Subcutaneous abdominal adipose tissue (tissue), 5 donors: ENCODE measurements around the gene MAP3K8.

ENCODE experiments used
- H3K27ac ChIP-seq: one replicate; pipeline ENCODE4 v1.7.0; 2013; ENCODE audit warnings: low read depth, mild to moderate bottlenecking, inconsistent platforms, low read length, moderate library complexity
- H3K27me3 ChIP-seq, 5 donors: one replicate each; pipeline ENCODE4 v1.7.0; 2013; ENCODE audit warnings: low read length in 5 of 5, inconsistent platforms in 1 of 5; ENCODE audit not compliant: control insufficient read depth in 5 of 5, insufficient read depth in 4 of 5
- H3K36me3 ChIP-seq, 5 donors: one replicate each; pipeline ENCODE4 v1.7.0; 2013; ENCODE audit warnings: low read length in 5 of 5; ENCODE audit not compliant: control insufficient read depth in 5 of 5, insufficient read depth in 5 of 5
- H3K4me1 ChIP-seq, 5 donors: one replicate each; pipeline ENCODE4 v1.7.0; 2013; ENCODE audit warnings: low read length in 5 of 5, mild to moderate bottlenecking in 3 of 5, moderate library complexity in 1 of 5; ENCODE audit not compliant: control insufficient read depth in 5 of 5, insufficient read depth in 5 of 5
- H3K4me3 ChIP-seq, 5 donors: one replicate each; pipeline ENCODE4 v1.7.0; 2013; ENCODE audit warnings: low read length in 5 of 5, low read depth in 1 of 5
- H3K9ac ChIP-seq, 5 donors: one replicate each; pipeline ENCODE4 v1.7.0; 2013; ENCODE audit warnings: low read length in 5 of 5, mild to moderate bottlenecking in 4 of 5, moderate library complexity in 3 of 5
- H3K9me3 ChIP-seq, 5 donors: one replicate each; pipeline ENCODE4 v1.7.0; 2013; ENCODE audit warnings: low read length in 5 of 5; ENCODE audit not compliant: control insufficient read depth in 5 of 5
- donor health status: healthy.
- donor health status: healthy.
- donor health status: healthy.
- donor health status: healthy.
- donor health status: healthy.

MAP3K8 gene

DNA sequence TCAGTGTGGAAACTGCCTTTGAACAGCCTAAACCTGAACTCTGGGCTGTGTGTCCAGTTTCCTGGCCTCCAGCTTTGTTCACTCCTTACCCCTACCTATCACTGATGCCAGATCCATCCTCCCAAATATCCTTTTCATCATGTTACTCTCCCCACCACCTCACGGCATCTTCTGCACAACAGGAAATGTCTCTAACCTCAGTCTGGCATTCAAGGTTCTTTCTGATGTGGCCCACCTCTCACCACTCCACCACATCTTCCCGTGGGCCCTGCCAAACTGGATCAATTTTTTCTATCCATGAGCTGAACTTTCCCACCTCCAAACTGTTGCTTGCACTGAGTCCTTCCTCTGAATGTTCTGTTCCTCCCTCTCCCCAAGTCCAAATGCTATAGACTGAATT, 35.8 kb upstream of the MAP3K8 start:
- Histone ChIP-seq H3K4me3 (no peak overlapping the region), H3K36me3 (no peaks in the 10 kb centered on the region), H3K9me3 (no peaks in the 10 kb centered on the region), H3K4me1 (no peaks in the 10 kb centered on the region), H3K27ac (no peak overlapping the region), H3K9ac (no peak overlapping the region), H3K27me3 (peaks cover 0 to 4% (median 0%) of the 10 kb centered on the region in 5 donors)

DNA sequence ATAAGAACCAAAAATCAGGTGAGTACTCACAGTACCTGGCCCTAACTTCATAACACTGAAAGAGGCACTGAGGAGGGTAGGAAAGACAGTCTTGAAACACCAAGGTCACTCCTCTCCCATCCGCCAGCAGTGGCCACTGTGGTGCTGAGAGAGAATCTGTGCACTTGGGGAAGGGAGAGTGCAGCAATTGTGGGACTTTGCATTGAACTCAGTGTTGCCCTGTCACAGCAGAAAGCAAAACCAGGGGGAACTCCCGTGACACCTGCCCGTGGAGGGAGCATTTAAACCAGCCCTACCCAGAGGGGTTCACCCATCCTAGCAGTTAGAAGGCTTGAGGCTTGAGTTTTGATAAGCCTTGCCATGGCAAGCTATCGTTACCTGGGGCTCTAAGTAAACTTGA, 35.2 kb upstream of the MAP3K8 start:
- H3K4me1 ChIP-seq, result no peaks in the 10 kb centered on the region
- no peak overlapping the region for H3K9ac ChIP-seq
- no peak overlapping the region for H3K27ac ChIP-seq
- no peaks in the 10 kb centered on the region for H3K9me3 ChIP-seq
- peaks cover 0 to 4% (median 0%) of the 10 kb centered on the region in 5 donors for H3K27me3 ChIP-seq
- H3K36me3 ChIP-seq, result no peaks in the 10 kb centered on the region
- H3K4me3 ChIP-seq, result no peak overlapping the region

DNA sequence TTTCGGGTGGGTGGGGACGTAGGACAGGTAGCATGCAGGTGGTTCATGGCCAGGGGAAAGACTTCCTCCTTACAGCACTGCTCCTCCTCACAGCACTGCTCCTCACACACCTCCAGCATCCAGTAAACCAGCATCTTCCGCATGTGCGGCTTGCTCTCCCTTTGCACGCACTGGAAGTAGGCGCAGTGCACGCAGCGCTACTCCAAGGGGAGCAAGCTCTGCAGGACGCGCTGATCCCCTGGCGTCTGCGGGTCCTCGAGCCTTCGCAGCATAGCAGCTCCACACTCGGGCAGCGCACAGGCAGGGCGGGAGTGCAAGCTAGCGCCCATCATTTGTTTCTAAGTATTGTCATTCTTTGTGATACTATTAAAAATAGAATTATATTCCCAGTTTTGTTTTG, 30.5 kb upstream of the MAP3K8 start:
- no peak overlapping the region for H3K4me3 ChIP-seq
- peaks cover 0 to 8% (median 3%) of the 10 kb centered on the region in 5 donors for H3K9me3 ChIP-seq
- H3K27ac ChIP-seq, result no peak overlapping the region

DNA sequence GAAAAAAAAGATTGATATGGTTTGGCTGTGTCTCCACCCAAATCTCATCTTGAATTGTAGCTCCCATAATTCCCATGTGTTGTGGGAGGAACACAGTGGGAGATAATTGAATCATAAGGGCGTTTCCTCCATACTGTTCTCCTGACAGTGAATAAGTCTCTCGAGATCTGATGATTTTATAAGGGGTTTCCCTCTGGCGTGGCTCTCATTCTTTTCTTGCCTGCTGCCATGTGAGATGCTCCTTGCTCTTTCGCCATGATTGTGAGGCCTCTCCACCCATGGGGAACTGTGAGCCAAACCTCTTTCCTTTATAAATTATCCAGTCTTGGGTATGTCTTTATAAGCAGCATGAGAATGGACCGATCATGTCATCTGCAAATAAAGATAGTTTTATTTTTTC, 29.4 kb upstream of the MAP3K8 start:
- Histone ChIP-seq H3K27me3 (no peaks in the 10 kb centered on the region), H3K36me3 (no peaks in the 10 kb centered on the region), H3K27ac (no peak overlapping the region), H3K9me3 (peaks cover 0 to 8% (median 3%) of the 10 kb centered on the region in 5 donors), H3K9ac (no peak overlapping the region), H3K4me1 (no peaks in the 10 kb centered on the region), H3K4me3 (no peak overlapping the region)

More for the DNA sequence above, 30.5 kb upstream of the MAP3K8 start:
- H3K4me1 ChIP-seq, result no peaks in the 10 kb centered on the region
- no peaks in the 10 kb centered on the region for H3K36me3 ChIP-seq
- H3K9ac ChIP-seq, result no peak overlapping the region
- peaks cover 0 to 4% (median 0%) of the 10 kb centered on the region in 5 donors for H3K27me3 ChIP-seq

DNA sequence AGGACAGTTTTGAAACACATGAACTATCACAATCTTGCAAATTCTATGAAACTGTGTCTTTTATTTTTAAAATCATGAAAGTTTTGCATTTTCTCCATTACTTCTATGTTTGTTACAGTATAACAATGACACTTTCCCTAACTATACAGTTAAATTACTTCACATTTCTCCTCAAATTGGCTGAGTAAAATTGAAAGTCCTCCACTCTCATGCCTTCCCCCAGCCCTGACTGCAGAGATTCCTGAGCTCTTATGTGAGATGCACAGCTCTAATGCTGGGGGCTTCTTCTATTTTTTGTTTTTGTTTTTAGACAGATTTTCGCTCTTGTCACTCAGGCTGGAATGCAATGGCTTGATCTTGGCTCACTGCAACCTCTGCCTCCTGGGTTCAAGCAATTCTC, 22.7 kb upstream of the MAP3K8 start:
- Histone ChIP-seq H3K27me3 (no peaks in the 10 kb centered on the region), H3K27ac (no peak overlapping the region), H3K36me3 (no peaks in the 10 kb centered on the region), H3K9ac (no peak overlapping the region), H3K4me3 (no peak overlapping the region), H3K9me3 (no peaks in the 10 kb centered on the region), H3K4me1 (peaks cover 0 to 7% (median 0%) of the 10 kb centered on the region in 5 donors)

DNA sequence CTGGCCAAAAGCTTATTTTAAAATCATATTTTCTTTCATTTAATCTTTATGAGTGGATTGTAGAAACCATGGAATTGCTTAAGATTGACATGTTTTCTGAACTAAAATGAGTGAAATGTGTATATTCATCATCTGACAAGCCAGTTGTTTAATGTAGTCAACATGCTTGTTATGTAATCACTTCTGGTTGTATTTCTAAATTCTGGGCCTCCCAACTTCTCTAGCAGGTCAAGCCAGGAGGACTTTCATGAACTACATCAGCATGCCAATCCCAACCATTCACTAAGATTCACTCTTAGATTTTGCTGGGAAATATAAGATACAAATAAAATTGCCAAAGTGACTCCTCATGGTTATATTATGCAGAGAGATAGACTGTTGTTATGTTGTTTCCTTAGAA, 21.1 kb upstream of the MAP3K8 start:
- no peaks in the 10 kb centered on the region for H3K9me3 ChIP-seq
- no peak overlapping the region for H3K27ac ChIP-seq
- no peaks in the 10 kb centered on the region for H3K27me3 ChIP-seq
- no peak overlapping the region for H3K9ac ChIP-seq
- H3K36me3 ChIP-seq, result no peaks in the 10 kb centered on the region
- no peak overlapping the region for H3K4me3 ChIP-seq
- H3K4me1 ChIP-seq, result peaks cover 0 to 7% (median 3%) of the 10 kb centered on the region in 5 donors

DNA sequence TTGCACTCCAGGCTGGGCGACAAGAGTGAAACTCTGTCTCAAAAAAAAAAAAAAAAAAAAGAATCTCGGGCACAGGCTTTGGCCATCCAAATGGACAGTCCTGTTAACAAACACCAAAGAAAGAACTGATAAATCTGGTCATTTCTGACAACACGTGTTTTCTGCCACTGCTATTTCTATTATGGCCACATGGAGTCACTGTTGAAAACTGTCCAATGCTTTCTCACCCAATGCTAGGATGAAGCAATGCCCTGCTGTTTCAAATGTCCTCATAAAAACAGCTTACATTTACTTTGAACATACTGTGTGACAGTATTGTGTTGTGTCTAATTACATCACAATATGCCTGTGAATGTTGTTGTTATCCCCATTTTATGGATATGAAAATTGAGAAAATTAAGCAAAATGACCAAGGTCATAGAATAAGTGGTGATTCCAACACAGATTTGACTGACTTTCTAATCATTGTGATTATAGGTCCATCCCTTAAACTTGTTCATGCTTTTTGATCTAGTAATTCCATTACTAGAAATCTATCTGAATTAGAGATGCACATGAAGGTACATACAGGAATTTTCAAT, 19.9 kb upstream of the MAP3K8 start:
- Histone ChIP-seq H3K36me3 (no peaks in the 10 kb centered on the region), H3K4me1 (peaks cover 2 to 15% (median 7%) of the 10 kb centered on the region in 5 donors), H3K27ac (no peak overlapping the region), H3K4me3 (no peak overlapping the region), H3K9ac (no peak overlapping the region), H3K27me3 (no peaks in the 10 kb centered on the region), H3K9me3 (no peaks in the 10 kb centered on the region)

DNA sequence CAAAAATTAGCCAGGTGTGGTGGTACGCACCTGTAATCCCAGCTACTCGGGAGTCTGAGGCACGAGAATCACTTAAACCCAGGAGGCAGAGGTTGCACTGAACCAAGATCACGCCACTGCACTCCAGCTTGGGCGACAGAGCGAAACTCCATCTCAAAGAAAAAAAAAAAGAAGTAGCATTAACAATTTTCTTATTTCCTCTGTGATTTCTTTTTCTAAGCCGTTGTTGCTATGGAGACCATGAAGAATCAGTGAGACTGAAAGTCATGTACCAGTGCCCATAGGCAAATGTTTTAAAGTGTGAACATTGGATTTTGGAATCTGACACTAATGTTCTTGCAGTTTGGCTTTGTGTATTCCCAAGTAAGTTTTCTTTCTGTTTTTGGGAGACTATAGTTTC, 18.4 kb upstream of the MAP3K8 start:
- no peak overlapping the region for H3K27ac ChIP-seq
- no peaks in the 10 kb centered on the region for H3K27me3 ChIP-seq
- H3K9ac ChIP-seq, result no peak overlapping the region
- H3K4me3 ChIP-seq, result no peak overlapping the region
- no peaks in the 10 kb centered on the region for H3K36me3 ChIP-seq
- no peaks in the 10 kb centered on the region for H3K9me3 ChIP-seq
- H3K4me1 ChIP-seq, result peaks cover 2 to 15% (median 7%) of the 10 kb centered on the region in 5 donors

DNA sequence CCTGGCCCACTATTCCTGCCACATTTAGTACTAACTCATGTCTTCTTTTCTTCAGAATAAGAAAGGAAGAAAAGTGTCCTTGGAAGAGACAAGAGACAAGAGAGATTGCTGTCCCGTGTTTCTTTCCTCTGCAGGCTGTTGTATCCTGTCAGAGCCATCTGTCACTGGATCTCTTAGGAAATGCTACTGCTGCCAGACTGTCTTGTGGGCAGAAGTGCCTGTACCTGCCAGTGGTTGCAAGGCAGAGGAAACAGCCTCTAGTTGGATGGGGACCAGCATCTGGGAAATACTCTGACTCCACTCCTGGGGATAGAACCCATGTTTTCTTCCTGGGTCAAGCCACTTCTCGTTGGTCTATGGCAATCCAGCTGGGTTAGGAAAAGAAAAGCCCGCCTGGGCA, 16.7 kb upstream of the MAP3K8 start:
- Histone ChIP-seq H3K4me3 (no peak overlapping the region), H3K9ac (no peak overlapping the region), H3K27me3 (no peaks in the 10 kb centered on the region), H3K9me3 (no peaks in the 10 kb centered on the region), H3K27ac (no peak overlapping the region), H3K36me3 (no peaks in the 10 kb centered on the region), H3K4me1 (peaks cover 2 to 20% (median 7%) of the 10 kb centered on the region in 5 donors)

DNA sequence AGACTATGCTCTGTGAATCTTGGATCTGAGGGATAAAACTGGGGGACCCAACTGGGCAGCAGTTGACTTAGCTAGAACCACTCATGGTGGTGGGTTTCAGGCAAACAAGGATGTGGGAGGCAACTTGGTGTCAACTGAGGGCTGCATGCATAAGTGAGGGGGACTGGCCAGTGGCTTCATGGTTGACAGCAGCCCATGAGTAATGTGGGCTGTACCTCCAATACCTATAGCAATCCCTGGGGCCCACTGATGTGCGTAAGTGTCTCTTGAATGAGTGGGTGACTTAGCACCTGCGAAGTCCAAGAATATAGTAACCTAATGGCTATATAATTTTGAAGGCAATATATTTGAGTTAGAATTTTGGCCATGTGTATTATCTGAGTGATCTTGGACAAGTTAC, 13.7 kb upstream of the MAP3K8 start:
- no peak overlapping the region for H3K27ac ChIP-seq
- peaks cover 8 to 29% (median 20%) of the 10 kb centered on the region in 5 donors for H3K4me1 ChIP-seq
- no peak overlapping the region for H3K9ac ChIP-seq
- no peaks in the 10 kb centered on the region for H3K36me3 ChIP-seq
- H3K4me3 ChIP-seq, result no peak overlapping the region
- no peaks in the 10 kb centered on the region for H3K9me3 ChIP-seq
- H3K27me3 ChIP-seq, result no peaks in the 10 kb centered on the region
